ENCODE data around the gene PLCL2. TPM values are rescaled to one million over a fixed set of nuclear protein-coding genes. Genes with fewer than 3 reads are reported as not detected.

Gene PLCL2
- total RNA-seq, 1 experiment from 2014 or later, result 3.0 TPM

GRCh38 chr3:17033516-17034168, 148.9 kb downstream of the PLCL2 start:
- Histone ChIP-seq H3K36me3 (ENCODE audit: control insufficient read depth, insufficient read depth, low read length) (no peaks in the 10 kb centered on the region), H3K4me1 (ENCODE audit: control insufficient read depth, insufficient read depth, low read length) (peaks cover 1% of the 10 kb centered on the region; the same call in 1 of the 2 replicates)
- TF ChIP-seq SIN3A (IDR thresholded peaks at IDR 0.05; ENCODE audit: borderline replicate concordance, insufficient read depth, low read depth, low read length) (no peak), TCF7L2 (IDR thresholded peaks at IDR 0.05; ENCODE audit: low read depth, low read length) (no peak), CTCF (IDR thresholded peaks at IDR 0.05) (no peak), REST (IDR thresholded peaks at IDR 0.05; ENCODE audit: insufficient read depth in 1 of 2, low read depth in 2 of 2, low read length in 1 of 2) (no peak), POLR2AphosphoS5 (IDR thresholded peaks at IDR 0.05; ENCODE audit: low read depth, low read length) (no peak)

GRCh38 chr3:17035033-17035432, 150.3 kb downstream of the PLCL2 start:
- in situ Hi-C loops (cut with HindIII; ENCODE audit: low pct_unique_long_range_greater_than_20kb, low sequenced_read_pairs), result no loop called here
- H3K4me1 ChIP-seq (ENCODE audit: control insufficient read depth, insufficient read depth, low read length), result peaks cover 4% of the 10 kb centered on the region; the same call in 1 of the 2 replicates
- intact Hi-C loops (cut with micrococcal nuclease; ENCODE audit: unreplicated experiment), result loop anchor here (10.0 kb wide), 2 partner anchors 200 to 430 kb away; partner anchors contain the start of gene DAZL
- H3K4me3 ChIP-seq (ENCODE audit: low read depth in 2 of 2, low read length in 2 of 2), result no peak overlapping the region
- no peak for TF ChIP-seq TCF7L2 (IDR thresholded peaks at IDR 0.05; ENCODE audit: low read depth, low read length)
- TF ChIP-seq SIN3A (IDR thresholded peaks at IDR 0.05; ENCODE audit: borderline replicate concordance, insufficient read depth, low read depth, low read length), result no peak
- no peak for TF ChIP-seq POLR2AphosphoS5 (IDR thresholded peaks at IDR 0.05; ENCODE audit: low read depth, low read length)
- no peak for TF ChIP-seq REST (IDR thresholded peaks at IDR 0.05; ENCODE audit: insufficient read depth in 1 of 2, low read depth in 2 of 2, low read length in 1 of 2)
- TF ChIP-seq CTCF (IDR thresholded peaks at IDR 0.05), result no peak
- ATAC-seq (no peak), DNase-seq (ENCODE audit: low read depth, low spot score) (no peak)
- H3K27ac ChIP-seq (ENCODE audit: low read length), result no peak overlapping the region
- H3K36me3 ChIP-seq (ENCODE audit: control insufficient read depth, insufficient read depth, low read length), result no peaks in the 10 kb centered on the region
- CTCF ChIA-PET, result no interaction called here
- no peaks in the 10 kb centered on the region for H3K9me3 ChIP-seq (ENCODE audit: control insufficient read depth, insufficient read depth, low read depth, low read length)
- no peaks in the 10 kb centered on the region for H3K27me3 ChIP-seq (ENCODE audit: control insufficient read depth, insufficient read depth, low read length)
- POLR2A ChIA-PET, result interaction anchor here (0.6 kb wide), 1 partner anchor 425 kb away, joined by 3 read pairs; no protein-coding TSS in a partner anchor
- BruUV-seq (replicated peaks), result no TSS peak

More at GRCh38 chr3:17033516-17034168, 148.9 kb downstream of the PLCL2 start:
- POLR2A ChIA-PET, result no interaction called here
- H3K27ac ChIP-seq (ENCODE audit: low read length), result no peak overlapping the region
- intact Hi-C loops (cut with micrococcal nuclease; ENCODE audit: unreplicated experiment), result loop anchor here (5.0 to 10.0 kb wide), 3 partner anchors 146 to 429 kb away; partner anchors contain the start of gene DAZL
- CTCF ChIA-PET, result interaction anchor here (1.4 kb wide), 1 partner anchor 432 kb away, joined by 4 read pairs; no protein-coding TSS in a partner anchor
- DNase-seq (ENCODE audit: low read depth, low spot score), result no peak
- H3K4me3 ChIP-seq (ENCODE audit: low read depth in 2 of 2, low read length in 2 of 2), result no peak overlapping the region
- in situ Hi-C loops (cut with HindIII; ENCODE audit: low pct_unique_long_range_greater_than_20kb, low sequenced_read_pairs), result no loop called here
- no peaks in the 10 kb centered on the region for H3K27me3 ChIP-seq (ENCODE audit: control insufficient read depth, insufficient read depth, low read length)
- no peaks in the 10 kb centered on the region for H3K9me3 ChIP-seq (ENCODE audit: control insufficient read depth, insufficient read depth, low read depth, low read length)
- BruUV-seq (replicated peaks), result no TSS peak
- no peak for ATAC-seq

Data from Panc1 (cell line).